ENCODE measurements around the gene CACNG7.
"Not testable (repeated sequence)": the region's sequence is repeated elsewhere in the genome, so short reads cannot be mapped to it uniquely, and the experiment has no call there.

The CACNG7 gene

GRCh38 chr19:53908935-53909415, at the start of gene CACNG7:
TSS of gene CACNG7 (plus strand) at chr19:53909278. CDS start at chr19:53912832, 3,554 bp downstream.
- no peak for DNase-seq (ENCODE audit: low read depth)

- no peak for DNase-seq (ENCODE audit: low read depth)
Measured at GRCh38 chr19:53864308-53864836, 44.7 kb upstream of the CACNG7 start.

- DNase-seq (ENCODE audit: low read depth): no peak
Measured at GRCh38 chr19:53865523-53865917, 43.6 kb upstream of the CACNG7 start.

GRCh38 chr19:53865918-53866864, 42.9 kb upstream of the CACNG7 start:
- DNase-seq (ENCODE audit: low read depth): no peak

GRCh38 chr19:53866865-53867224, 42.2 kb upstream of the CACNG7 start:
- DNase-seq (ENCODE audit: low read depth): no peak

- DNase-seq (ENCODE audit: low read depth): peak; percentile 98
Measured at GRCh38 chr19:53867225-53868090, 41.6 kb upstream of the CACNG7 start, which contains the start of gene MYADM. TSS of gene MYADM (plus strand) at chr19:53867883. CDS start at chr19:53873530, 5,647 bp downstream.

- peak; percentile 64 for DNase-seq (ENCODE audit: low read depth)
Measured at GRCh38 chr19:53868091-53868891, 40.8 kb upstream of the CACNG7 start.

GRCh38 chr19:53868892-53869804, 39.9 kb upstream of the CACNG7 start:
- DNase-seq (ENCODE audit: low read depth): peak; percentile 87

- not testable (repeated sequence) for DNase-seq (ENCODE audit: low read depth)
Measured at GRCh38 chr19:53869805-53870484, 39.1 kb upstream of the CACNG7 start.

- DNase-seq (ENCODE audit: low read depth): no peak
Measured at GRCh38 chr19:53870485-53870844, 38.6 kb upstream of the CACNG7 start.

- no peak for DNase-seq (ENCODE audit: low read depth)
Measured at GRCh38 chr19:53871454-53871853, 37.6 kb upstream of the CACNG7 start.

GRCh38 chr19:53872762-53873161, 36.3 kb upstream of the CACNG7 start:
- no peak for DNase-seq (ENCODE audit: low read depth)

- no peak for DNase-seq (ENCODE audit: low read depth)
Measured at GRCh38 chr19:53873773-53874605, 35.1 kb upstream of the CACNG7 start.

- DNase-seq (ENCODE audit: low read depth): no peak
Measured at GRCh38 chr19:53874606-53874990, 34.5 kb upstream of the CACNG7 start.

- DNase-seq (ENCODE audit: low read depth): no peak
Measured at GRCh38 chr19:53875602-53876325, 33.3 kb upstream of the CACNG7 start.

GRCh38 chr19:53876651-53877224, 32.3 kb upstream of the CACNG7 start:
- no peak for DNase-seq (ENCODE audit: low read depth)

- no peak for DNase-seq (ENCODE audit: low read depth)
Measured at GRCh38 chr19:53877361-53877766, 31.7 kb upstream of the CACNG7 start.

GRCh38 chr19:53878776-53879139, 30.3 kb upstream of the CACNG7 start:
- DNase-seq (ENCODE audit: low read depth): no peak
